Skeletal muscle cell (primary cell): ENCODE measurements around the gene SEMA7A.

Experiments
- DNase-seq: peaks from one replicate; pipeline ENCODE4 v3.0.0-alpha.2; 2010; ENCODE audit warnings: low read depth
- H3K4me3 ChIP-seq: 2 replicates; pipeline ENCODE4 v1.5.1; 2011; ENCODE audit warnings: low read depth, mild to moderate bottlenecking, control low read depth, low read length, moderate library complexity

SEMA7A gene

GRCh38 chr15:74453925-74454763 lies 20.4 kb upstream of the SEMA7A start:
- no peak for DNase-seq
- no peak overlapping the region for H3K4me3 ChIP-seq

GRCh38 chr15:74451861-74452835 lies 18.4 kb upstream of the SEMA7A start:
- no peak overlapping the region for H3K4me3 ChIP-seq
- DNase-seq: no peak

- no peak overlapping the region for H3K4me3 ChIP-seq
These were observed 17.6 kb upstream of the SEMA7A start for GRCh38 chr15:74451322-74451721.

GRCh38 chr15:74449643-74450205 lies 16.0 kb upstream of the SEMA7A start:
- no peak for DNase-seq
- H3K4me3 ChIP-seq: no peak overlapping the region

More at GRCh38 chr15:74451322-74451721, 17.6 kb upstream of the SEMA7A start:
- no peak for DNase-seq

DNA sequence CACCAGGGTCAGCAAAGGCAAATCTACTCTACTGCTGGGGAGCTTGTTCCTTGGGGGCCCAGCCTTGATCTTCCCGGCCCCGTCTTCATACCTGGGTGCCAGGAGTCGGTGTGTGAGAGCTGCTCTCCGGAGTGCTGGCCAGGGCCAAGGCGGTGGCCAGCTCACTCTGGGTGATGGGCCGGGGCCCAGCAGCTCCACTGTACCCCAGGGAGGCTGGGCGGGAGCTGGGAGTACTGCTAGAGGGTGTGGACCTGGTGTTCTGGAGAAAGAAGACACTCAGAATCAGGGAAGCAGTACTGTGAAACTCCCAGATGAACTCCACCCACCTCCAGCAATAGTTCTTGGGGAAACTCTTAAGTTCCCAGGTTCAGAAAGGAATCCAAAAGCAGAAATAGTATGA lies 15.3 kb upstream of the SEMA7A start:
- DNase-seq: no peak

GRCh38 chr15:74445816-74446763 lies 12.3 kb upstream of the SEMA7A start:
- DNase-seq: no peak
- no peak overlapping the region for H3K4me3 ChIP-seq

More for the DNA sequence above, 15.3 kb upstream of the SEMA7A start:
- H3K4me3 ChIP-seq: no peak overlapping the region

DNA sequence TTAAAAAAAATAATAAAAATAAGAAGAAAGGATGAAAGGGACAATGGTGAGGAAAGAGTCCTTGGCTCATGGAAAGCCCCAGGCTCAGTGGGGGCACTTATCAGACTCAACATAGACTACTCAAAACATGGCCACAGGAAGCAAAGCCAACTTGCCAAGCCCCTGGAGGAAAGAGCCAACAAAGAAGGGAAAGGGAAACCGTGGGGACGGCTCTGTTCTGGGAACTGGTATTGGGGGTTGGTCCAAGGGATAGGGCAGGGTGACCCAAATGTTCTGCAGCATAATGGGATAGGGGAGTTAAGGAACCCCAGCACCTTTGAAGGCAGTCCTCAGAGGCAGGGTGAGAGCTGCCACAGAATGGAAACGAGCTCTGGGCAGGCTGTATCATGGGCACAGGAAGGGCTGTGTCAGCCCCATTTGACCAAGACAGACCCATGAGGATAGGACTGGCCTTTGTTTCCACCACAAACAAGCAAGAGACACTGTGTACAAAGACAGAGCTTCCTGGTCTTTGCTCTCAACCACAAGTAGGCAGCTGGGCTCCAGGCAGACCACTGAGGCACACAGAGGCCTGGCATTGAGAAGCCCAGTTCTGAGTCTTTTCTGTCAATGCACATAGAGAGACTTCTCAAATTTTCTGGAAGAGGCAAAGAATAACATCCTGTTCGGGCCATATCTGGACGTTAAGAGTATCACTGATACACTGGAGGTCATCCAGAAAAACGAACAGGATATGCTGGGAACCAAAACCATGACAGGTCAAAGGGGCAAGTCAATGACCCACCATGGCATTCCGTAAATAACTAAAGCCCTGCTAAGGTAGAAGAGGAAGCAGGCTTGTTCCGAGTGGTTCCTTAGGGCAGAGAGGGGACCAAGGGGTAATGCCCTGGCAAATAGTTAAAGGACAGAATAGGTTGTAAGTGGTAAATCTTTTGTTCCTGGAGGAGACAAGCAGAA lies 10.6 kb upstream of the SEMA7A start:
- DNase-seq: no peak
- H3K4me3 ChIP-seq: no peak overlapping the region

DNA sequence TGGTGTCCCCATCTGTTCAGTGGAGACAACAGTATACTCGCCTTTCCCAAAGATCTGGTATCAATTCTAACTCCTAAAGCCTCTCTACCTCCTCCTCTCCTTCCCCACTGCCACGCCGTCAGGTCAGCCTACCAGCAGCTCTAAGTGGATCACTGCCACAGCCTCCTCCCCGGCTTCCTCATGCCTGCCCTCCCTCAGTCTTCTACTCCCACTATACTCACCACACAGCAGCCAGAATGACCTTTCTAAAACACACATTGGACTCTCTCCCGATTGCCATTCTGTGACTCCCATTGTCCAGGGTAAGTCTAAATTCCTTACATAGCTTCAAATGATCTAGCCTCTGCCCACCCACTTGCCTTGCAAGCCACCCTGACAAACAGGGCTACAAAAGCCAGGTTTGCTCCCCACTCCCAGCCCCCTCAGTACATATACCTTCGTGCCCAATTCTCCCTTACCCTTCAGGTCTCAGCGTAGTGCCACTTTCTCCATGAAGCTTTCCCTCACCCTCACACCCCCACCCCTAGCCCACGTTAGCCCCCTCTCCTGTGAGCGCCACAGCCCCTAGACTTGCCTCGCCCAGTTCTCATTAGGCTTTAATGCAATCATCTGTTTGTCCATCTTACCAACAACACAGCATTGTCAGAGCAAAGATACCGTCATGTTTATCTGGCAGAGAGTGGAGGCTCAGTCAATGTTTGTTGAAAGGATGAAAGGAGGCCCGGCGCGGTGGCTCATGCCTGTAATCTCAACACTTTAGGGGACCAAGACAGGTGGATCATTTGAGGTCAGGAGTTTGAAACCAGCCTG lies 9.5 kb upstream of the SEMA7A start:
- no peak for DNase-seq
- no peak overlapping the region for H3K4me3 ChIP-seq

DNA sequence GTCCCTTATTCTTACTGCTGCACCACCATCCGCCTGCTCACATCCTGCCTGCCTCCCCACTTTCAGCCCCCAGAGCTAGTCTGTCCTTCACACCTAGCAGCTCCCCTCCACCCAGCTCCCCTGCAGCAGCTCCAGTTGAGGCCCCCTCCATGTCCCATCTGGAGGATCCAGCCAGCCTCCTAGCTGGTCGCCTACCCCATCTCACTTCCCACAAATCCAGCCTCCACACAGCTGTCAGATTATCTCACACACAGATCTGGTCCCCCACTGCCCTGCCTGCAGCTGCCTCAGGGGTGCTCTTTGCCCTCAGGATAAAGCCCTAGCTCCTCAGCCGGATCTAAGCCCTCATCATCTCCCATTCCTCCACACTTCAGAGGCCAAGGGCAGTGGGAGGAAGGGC lies 8.8 kb upstream of the SEMA7A start:
- no peak overlapping the region for H3K4me3 ChIP-seq
- DNase-seq: no peak

- no peak overlapping the region for H3K4me3 ChIP-seq
- DNase-seq: no peak
These were observed 8.3 kb upstream of the SEMA7A start for GRCh38 chr15:74442063-74442462.

DNA sequence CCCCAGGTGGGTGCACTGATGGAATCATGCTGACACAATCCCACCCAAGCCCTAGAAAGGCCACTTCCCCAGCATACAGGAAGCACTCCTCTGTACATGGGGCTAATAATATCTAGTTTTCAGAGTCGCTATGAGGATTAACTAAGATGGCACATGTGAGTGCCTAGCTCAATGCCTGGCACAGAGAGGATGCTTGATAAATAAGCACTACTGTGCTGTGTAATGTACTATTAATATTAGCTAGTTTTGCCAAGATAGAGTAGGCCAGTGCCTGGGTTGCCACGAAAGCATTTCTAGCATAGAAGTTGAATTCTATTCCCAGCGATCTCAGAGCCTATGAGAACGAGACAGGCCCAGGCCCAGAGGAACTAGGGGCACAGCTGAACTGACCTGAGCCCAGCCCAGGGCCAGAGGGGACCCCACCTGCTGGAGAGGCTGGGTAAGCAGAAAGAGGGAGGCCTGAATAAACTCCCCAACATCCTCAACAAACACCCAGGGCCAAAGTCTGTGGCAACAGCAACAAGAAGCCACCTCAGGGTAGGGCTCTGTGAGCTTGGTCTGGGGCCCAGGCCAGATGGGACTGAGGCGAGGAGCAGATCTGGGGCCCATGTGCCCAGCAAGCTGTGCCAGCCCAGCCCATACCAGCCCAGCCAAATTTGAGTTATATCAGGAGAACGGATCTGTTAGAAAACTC lies 7.6 kb upstream of the SEMA7A start:
- no peak overlapping the region for H3K4me3 ChIP-seq
- no peak for DNase-seq

DNA sequence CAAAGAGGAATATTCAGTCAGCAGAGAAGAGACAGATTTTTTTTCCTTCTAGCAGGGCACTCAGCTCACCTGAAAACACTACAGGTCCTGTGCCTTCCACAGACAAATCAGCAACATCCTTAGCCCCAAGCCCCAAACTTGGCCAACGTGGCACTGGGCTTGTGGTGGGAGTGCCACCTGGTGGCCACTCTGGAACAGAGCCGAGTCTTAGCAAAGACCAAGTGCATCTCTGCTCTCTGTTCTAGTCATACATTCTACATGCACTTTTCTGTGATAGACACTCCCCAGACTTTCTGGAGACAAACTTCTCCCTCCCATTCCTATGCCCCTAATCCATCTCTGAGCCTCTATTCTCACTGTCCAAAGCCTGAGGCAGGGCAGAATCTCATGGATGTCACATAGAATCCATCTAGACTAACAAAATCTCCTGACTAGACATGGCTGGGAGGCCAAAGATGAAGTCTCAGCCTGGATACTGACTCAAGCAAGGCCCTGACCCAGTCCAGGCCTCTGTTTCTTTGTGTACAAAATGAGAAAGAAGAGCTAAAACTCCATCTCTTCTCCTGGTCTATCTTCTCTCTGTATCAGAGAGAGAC lies 5.1 kb upstream of the SEMA7A start:
- no peak overlapping the region for H3K4me3 ChIP-seq
- no peak for DNase-seq

DNA sequence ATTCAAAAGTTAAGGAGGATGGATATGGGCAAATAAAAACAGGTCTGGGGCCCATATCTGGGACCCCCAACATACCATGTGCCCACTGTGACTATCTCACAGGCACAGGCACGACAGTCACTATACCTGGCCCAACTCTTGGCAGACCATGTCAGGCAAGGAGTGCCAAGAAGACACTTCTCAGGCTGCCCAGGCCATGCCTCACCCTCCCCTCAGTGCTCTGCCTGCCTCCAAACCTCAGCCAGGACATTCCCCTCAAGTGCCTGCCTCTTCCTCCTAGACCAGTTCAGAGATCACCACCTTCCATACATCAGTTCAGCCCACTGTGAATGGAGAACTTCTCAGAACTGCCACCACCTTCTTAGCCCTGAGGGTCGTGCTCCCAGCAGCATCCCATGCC lies 4.4 kb upstream of the SEMA7A start:
- H3K4me3 ChIP-seq: no peak overlapping the region
- no peak for DNase-seq

GRCh38 chr15:74434263-74435136 lies 742 bp upstream of the SEMA7A start:
- DNase-seq: no peak

DNA sequence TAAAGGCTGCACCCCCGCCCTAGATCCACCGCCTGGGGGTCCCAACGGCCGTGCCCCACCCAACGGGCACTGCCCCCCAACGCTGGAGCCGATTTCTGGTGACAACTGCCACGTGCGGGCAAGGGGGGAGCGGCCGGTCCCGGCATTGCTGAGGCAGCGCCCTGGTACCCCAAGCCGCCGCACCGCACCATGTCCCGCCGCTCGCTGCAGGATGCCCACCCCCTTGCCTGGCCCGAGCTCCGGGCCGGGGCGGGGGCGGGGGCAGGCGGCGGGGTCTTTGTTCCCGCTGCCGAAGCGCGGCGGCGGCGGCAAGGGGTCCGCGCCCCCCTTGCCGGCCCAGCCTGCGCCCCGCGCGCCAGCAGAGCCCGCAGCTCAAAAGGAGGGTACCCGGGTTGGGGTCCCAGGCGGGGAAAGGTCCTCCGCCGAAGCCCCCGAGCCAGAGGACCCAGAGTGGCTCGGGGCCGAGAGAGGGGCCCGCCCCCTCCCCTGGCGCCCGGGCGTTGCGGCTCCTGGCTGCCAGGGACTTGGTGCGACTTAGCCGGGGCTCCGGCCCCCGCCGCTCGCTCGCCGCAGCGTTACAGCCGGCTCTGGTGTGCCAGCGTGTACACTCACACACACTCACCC lies 678 bp downstream of the SEMA7A start:
- H3K4me3 ChIP-seq: peak overlapping the region; percentile 87
- DNase-seq: no peak

More at GRCh38 chr15:74434263-74435136, 742 bp upstream of the SEMA7A start:
- peak overlapping the region; percentile 87 for H3K4me3 ChIP-seq
